Amniotic stem cell (primary cell): ENCODE measurements around the gene DDR2.

Experiments used
- DNase-seq: peaks from one replicate; lab custom pipeline; 2025; lab: John Stamatoyannopoulos, UW

DDR2 gene

DNA sequence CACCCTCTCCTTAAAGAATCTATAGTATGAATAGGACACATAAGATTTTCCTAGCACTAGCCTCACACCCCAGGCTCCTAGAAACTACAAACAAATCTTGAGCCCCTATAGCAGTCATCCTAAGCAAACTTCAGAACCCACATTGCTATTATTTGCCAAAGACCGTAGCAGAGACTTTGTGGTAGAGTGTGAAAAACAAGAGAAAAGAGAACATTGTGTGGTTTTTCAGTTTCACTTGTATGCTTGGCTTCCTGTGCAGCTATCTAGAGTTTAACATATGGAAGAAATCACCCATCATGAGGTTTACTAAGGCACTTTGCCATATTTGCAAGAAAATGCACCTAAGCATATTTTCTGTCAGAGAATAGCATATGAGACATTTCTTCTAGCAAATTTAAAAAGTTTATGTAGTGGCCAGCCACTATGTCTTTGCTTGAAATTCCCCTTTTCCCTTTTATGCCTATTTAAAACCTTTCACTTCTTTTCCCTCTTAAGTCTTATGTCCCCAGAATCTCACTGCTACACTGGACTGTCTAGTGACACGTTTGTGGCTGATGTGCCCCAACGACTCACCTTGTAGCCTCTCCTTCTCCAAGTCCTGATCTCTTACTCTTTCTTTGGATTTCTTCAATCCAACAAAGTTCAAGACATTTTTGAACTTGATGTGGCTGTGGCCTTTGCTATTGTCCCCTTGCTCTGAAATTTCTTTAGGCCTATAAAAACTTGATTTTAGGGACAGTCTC lies 203.1 kb downstream of the DDR2 start:
- no peak for DNase-seq
